ENCODE data around the gene NPFF.
"Not testable (repeated sequence)": the region's sequence is repeated elsewhere in the genome, so short reads cannot be mapped to it uniquely, and the experiment has no call there.

NPFF gene

GRCh38 chr12:53506881-53507602, at the start of gene NPFF:
TSS of gene NPFF (minus strand) at chr12:53507484. CDS start at chr12:53507474, 10 bp downstream.
- no peak for DNase-seq (ENCODE audit: low read depth in 3 of 3)

GRCh38 chr12:53552361-53553327, 45.4 kb upstream of the NPFF start:
- no peak for DNase-seq (ENCODE audit: low read depth in 3 of 3)

DNA sequence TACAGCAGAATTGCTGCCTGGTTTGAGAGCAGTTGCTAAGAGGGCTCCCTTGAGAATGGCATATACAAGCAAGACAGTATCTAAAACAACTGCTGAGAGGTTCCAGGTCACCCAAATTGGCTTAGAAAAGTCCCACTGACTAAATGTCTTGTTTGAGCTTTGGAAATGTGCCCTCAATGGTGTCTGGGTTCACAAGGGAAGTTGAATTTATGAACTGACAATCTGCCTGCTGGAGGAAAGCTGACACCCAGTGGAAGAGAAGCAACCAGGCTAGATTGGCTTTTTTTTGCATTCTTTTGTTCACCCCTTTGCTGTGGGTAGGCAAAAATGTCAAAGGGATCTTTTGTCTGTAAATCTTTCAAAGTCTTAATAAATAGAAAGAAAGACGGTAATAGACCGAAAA, 44.6 kb upstream of the NPFF start:
- no peak for DNase-seq (ENCODE audit: low read depth in 3 of 3)

- DNase-seq (ENCODE audit: low read depth in 3 of 3), result no peak
These were observed 43.3 kb upstream of the NPFF start for GRCh38 chr12:53550595-53550994.

DNA sequence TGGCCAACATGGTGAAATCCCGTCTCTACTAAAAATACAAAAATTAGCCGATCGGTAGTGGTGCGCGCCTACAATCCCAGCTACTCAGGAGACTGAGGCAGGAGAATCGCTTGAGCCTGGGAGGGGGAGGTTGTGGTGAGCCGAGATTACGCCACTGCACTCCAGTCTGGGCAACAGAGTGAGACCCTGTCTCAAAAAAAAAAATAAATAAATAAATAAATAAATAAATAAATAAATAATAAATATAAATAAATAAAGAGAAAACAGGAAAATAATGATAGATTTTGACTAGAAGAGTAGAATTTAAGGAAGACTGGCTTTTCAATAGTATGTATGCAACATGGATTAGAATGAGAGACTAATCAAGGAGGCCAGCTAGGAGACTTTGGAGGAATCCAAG, 42.8 kb upstream of the NPFF start:
- not testable (repeated sequence) for DNase-seq (ENCODE audit: low read depth in 3 of 3)

DNA sequence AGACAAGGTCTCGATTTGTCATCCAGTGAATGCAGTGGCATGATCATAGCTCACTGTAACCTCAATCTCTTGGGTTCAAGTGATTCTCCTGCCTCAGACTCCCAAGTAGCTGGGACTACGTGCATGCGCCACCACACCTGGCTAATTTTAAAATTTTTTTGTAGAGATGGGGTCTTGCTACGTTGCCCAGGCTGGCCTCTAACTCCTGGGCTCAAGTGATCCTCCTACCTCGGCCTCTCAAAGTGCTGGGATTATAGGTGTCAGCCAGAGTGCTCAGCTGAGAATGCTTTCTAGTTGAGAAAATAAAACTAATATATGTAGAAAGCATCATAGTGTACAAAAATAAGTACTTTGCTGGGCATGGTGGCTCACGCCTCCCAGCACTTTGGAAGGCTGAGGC, 41.1 kb upstream of the NPFF start:
- not testable (repeated sequence) for DNase-seq (ENCODE audit: low read depth in 3 of 3)

GRCh38 chr12:53543539-53543938, 36.3 kb upstream of the NPFF start:
- DNase-seq (ENCODE audit: low read depth in 3 of 3), result peak; percentile 20 to 34 (median 32)

GRCh38 chr12:53539526-53539925, 32.2 kb upstream of the NPFF start:
- no peak for DNase-seq (ENCODE audit: low read depth in 3 of 3)

DNA sequence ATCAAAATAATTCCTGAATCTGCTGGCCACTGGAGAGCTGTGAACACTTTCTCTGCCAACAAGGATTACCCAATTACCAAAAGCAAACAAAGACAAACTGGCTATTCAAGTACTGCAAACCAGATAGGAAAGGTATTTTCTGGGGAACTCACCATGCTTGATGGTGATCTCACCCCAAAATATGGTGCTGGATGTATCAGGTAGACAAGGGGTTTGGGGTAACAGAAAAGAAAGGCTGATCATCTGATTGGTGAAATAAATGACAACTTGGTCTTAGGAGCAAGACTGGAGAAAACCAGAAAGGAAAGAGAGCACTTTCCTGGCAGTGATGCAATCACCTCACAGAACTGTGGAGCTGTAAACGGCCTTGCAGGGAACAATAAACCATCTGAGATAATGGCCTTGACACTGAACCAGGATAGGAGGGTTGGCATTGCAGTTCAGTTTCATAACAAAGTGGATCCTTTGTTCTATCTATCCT, 31.0 kb upstream of the NPFF start:
- DNase-seq (ENCODE audit: low read depth in 3 of 3), result no peak

GRCh38 chr12:53536962-53537361, 29.7 kb upstream of the NPFF start:
- DNase-seq (ENCODE audit: low read depth in 3 of 3), result no peak

GRCh38 chr12:53533471-53533870, 26.2 kb upstream of the NPFF start:
- no peak for DNase-seq (ENCODE audit: low read depth in 3 of 3)

- DNase-seq (ENCODE audit: low read depth in 3 of 3), result no peak
These were observed 25.5 kb upstream of the NPFF start for GRCh38 chr12:53532524-53533445.

GRCh38 chr12:53532021-53532420, 24.7 kb upstream of the NPFF start:
- DNase-seq (ENCODE audit: low read depth in 3 of 3), result no peak

DNA sequence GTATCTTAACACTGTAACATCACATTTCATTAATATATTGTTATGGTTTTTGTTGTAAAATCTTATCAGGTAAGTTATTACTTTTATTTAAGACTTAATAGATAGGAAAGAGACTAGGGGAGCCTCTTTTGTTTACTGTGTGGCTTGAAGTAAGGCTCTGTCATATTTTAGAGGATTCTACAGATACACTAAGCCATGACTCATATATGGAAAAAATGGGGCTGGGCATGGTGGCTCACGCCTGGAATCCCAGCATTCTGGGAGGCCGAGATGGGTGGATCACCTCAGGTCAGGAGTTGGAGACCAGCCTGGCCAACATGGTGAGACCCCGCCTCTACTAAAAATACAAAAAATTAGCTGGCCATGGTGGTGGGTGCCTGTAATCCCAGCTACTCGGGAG, 23.6 kb upstream of the NPFF start:
- no peak for DNase-seq (ENCODE audit: low read depth in 3 of 3)

- no peak for DNase-seq (ENCODE audit: low read depth in 3 of 3)
These were observed 22.8 kb upstream of the NPFF start for GRCh38 chr12:53530061-53530460.

- DNase-seq (ENCODE audit: low read depth in 3 of 3), result no peak
These were observed 17.2 kb upstream of the NPFF start for GRCh38 chr12:53524476-53524875.

GRCh38 chr12:53523131-53523530, 15.8 kb upstream of the NPFF start:
- DNase-seq (ENCODE audit: low read depth in 3 of 3), result no peak

GRCh38 chr12:53518381-53518780, 11.1 kb upstream of the NPFF start:
- DNase-seq (ENCODE audit: low read depth in 3 of 3), result no peak

GRCh38 chr12:53516758-53517455, 9.6 kb upstream of the NPFF start:
- DNase-seq (ENCODE audit: low read depth in 3 of 3), result no peak

DNA sequence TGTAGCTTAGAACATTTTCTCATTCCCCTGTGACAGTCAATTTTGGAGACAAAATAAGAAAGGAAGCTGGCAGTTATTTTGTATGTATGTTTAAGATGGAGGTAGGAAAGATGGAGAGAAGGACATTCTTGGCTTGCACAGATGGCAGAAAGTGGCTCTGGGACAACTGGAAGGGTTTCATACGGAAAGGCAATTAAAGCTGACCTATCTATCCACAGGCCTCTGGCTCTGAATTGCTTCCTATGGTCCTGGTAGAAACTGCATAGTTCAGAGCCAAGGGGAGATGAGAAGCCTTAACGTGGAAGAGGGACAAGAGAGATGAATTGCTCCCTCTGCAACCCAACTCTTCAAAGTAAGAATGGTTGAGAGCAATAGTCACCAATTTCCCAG, 8.0 kb upstream of the NPFF start:
- DNase-seq (ENCODE audit: low read depth in 3 of 3), result no peak

All from stimulated activated CD4-positive, alpha-beta T cell treated with anti-CD3 and anti-CD28 coated beads, TNF-alpha, amount 100 ng/mL, for 24 hours (primary cell).